ENCODE results near the gene IL1RAPL2.

Gene IL1RAPL2

DNA sequence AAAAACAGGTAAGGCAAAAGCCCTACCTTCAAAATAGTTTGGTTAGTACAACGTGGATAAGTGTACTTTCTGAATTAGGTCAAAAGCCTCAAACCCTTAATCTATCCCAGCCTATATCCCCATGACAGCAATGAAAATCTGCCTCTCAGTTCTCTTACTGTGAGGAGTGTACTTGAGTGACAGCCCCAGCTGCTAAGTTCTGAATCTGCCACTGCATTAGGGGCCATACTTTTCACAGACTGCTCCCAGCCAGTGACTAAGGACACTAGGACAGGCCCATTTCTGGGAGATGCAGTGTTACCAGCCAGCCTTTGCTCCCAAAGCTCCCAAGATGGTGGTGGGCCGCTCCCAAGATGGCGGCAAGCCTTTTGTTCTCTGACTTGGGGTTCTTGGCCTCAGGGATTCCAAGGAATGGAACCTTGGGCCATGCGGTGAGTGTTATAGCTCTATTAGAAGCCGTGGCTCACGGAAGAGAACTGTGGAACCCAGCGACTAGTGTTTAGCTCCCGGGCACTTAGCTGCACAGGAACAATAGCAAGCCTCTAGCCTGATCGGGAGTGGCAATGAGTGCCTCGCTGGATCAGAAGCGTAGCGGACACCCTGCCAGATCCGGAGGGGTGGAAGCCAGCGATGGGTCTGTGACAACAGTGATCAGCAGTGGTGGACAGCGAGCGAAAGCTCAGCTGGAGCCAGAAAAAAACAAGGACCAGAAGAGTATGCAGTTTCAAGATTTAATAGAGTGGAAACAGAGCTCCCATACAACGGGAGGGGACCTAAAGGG is 1080.8 kb downstream of the IL1RAPL2 start:
- no peak for TF ChIP-seq ZC3H10 (CRISPR knock-in tag; IDR thresholded peaks at IDR 0.05)
- no peak for TF ChIP-seq ESRRG (CRISPR knock-in tag; IDR thresholded peaks at IDR 0.05)
- no peak for TF ChIP-seq TOX (CRISPR knock-in tag; IDR thresholded peaks at IDR 0.05; ENCODE audit: borderline replicate concordance)
- no peak for TF ChIP-seq CSRNP3 (CRISPR knock-in tag; IDR thresholded peaks at IDR 0.05)
- TF ChIP-seq PATZ1 (CRISPR knock-in tag; IDR thresholded peaks at IDR 0.05; ENCODE audit: borderline replicate concordance) = no peak
- TF ChIP-seq ZNF8 (CRISPR knock-in tag; IDR thresholded peaks at IDR 0.05) = no peak
- ATAC-seq = no peak

DNA sequence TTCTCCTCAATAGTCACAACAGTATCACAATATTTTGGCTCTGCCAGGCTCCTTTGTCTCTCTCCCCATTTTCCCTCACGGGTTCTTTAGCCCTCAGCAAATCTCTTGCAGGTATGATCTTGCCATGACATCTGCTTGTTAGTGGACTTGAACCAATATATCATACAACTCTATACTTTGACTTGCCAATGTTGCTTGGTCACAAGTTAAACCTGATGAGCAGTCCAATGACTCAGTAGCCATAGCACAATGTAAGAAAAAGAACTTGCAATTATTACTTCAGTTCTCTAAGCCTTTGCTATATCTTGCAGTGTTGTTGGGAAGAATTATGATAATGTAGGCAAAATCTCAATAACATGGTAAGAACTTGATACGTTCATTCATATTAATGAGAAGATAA is 1081.8 kb downstream of the IL1RAPL2 start:
- TF ChIP-seq SNAI2 (CRISPR knock-in tag; IDR thresholded peaks at IDR 0.05) = no peak
- no peak for TF ChIP-seq CSRNP3 (CRISPR knock-in tag; IDR thresholded peaks at IDR 0.05)
- TF ChIP-seq ZC3H10 (CRISPR knock-in tag; IDR thresholded peaks at IDR 0.05) = no peak
- TF ChIP-seq ZFP3 (CRISPR knock-in tag; IDR thresholded peaks at IDR 0.05) = no peak
- no peak for TF ChIP-seq BACH2 (CRISPR knock-in tag; IDR thresholded peaks at IDR 0.05; ENCODE audit: borderline replicate concordance)
- TF ChIP-seq TOX (CRISPR knock-in tag; IDR thresholded peaks at IDR 0.05; ENCODE audit: borderline replicate concordance) = no peak
- TF ChIP-seq, protein P1, sequence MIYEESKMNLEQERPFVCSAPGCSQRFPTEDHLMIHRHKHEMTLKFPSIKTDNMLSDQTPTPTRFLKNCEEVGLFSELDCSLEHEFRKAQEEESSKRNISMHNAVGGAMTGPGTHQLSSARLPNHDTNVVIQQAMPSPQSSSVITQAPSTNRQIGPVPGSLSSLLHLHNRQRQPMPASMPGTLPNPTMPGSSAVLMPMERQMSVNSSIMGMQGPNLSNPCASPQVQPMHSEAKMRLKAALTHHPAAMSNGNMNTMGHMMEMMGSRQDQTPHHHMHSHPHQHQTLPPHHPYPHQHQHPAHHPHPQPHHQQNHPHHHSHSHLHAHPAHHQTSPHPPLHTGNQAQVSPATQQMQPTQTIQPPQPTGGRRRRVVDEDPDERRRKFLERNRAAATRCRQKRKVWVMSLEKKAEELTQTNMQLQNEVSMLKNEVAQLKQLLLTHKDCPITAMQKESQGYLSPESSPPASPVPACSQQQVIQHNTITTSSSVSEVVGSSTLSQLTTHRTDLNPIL (CRISPR knock-in tag; IDR thresholded peaks at IDR 0.05; ENCODE audit: low read depth) = no peak
- no peak for TF ChIP-seq TCF4 (CRISPR knock-in tag; IDR thresholded peaks at IDR 0.05; ENCODE audit: borderline replicate concordance)
- TF ChIP-seq PPARA (CRISPR knock-in tag; IDR thresholded peaks at IDR 0.05; ENCODE audit: borderline replicate concordance) = no peak
- no peak for ATAC-seq

DNA sequence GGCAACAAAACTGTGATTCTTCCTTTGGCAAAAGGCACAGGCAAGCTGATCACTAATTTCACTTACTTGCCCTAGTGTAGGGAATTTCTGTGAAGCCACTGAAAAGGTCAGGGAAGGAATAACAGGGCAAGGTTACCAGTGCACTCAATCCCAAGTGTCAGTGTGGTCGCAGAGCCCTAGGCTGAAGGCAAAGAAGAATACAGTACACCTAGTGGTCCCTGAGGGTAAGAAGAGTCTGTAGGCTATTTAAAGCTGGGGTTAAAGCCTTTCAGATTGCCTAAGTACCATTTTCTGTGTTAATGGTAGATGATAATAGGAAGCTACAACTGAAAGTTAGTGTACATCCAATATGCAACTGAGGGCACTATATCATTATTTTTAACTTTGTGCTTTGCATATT is 1082.7 kb downstream of the IL1RAPL2 start:
- ATAC-seq = no peak
- no peak for TF ChIP-seq ZC3H10 (CRISPR knock-in tag; IDR thresholded peaks at IDR 0.05)
- no peak for TF ChIP-seq PATZ1 (CRISPR knock-in tag; IDR thresholded peaks at IDR 0.05; ENCODE audit: borderline replicate concordance)
- no peak for TF ChIP-seq ISL1 (CRISPR knock-in tag; IDR thresholded peaks at IDR 0.05)
- TF ChIP-seq ZNF8 (CRISPR knock-in tag; IDR thresholded peaks at IDR 0.05) = no peak
- no peak for TF ChIP-seq TOX (CRISPR knock-in tag; IDR thresholded peaks at IDR 0.05; ENCODE audit: borderline replicate concordance)

DNA sequence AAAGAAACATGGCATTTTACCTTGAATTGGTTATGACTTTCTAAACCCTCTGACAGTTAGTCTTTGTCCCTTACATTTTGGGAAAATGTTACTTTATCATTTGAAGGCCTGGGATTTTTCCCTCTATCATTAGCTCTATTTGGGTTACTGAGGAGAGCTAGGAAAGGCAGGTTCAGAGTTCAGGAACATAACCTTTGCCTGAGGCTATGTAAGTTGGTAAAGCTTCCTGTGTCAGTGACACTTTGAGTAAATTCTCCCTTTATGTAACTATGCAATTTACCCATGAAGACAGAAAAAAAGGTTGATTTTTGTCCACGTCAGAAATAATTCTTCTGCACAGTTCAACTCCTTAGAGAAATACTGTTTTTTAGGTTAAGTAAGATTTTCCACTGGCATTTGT is 1084.6 kb downstream of the IL1RAPL2 start:
- TF ChIP-seq ZC3H10 (CRISPR knock-in tag; IDR thresholded peaks at IDR 0.05) (no peak), GLIS3 (CRISPR knock-in tag; IDR thresholded peaks at IDR 0.05) (no peak), ESRRG (CRISPR knock-in tag; IDR thresholded peaks at IDR 0.05) (no peak), OSR1 (CRISPR knock-in tag; IDR thresholded peaks at IDR 0.05) (no peak), ARNTL (CRISPR knock-in tag; IDR thresholded peaks at IDR 0.05; ENCODE audit: borderline replicate concordance, low read depth) (no peak), ISL1 (CRISPR knock-in tag; IDR thresholded peaks at IDR 0.05) (no peak), BACH2 (CRISPR knock-in tag; IDR thresholded peaks at IDR 0.05; ENCODE audit: borderline replicate concordance) (no peak), ZNF565 (CRISPR knock-in tag; conservative IDR thresholded peaks at IDR 0.05; ENCODE audit: low read depth) (no peak), ZNF70 (CRISPR knock-in tag; IDR thresholded peaks at IDR 0.05) (no peak)
- TF ChIP-seq, protein P2, sequence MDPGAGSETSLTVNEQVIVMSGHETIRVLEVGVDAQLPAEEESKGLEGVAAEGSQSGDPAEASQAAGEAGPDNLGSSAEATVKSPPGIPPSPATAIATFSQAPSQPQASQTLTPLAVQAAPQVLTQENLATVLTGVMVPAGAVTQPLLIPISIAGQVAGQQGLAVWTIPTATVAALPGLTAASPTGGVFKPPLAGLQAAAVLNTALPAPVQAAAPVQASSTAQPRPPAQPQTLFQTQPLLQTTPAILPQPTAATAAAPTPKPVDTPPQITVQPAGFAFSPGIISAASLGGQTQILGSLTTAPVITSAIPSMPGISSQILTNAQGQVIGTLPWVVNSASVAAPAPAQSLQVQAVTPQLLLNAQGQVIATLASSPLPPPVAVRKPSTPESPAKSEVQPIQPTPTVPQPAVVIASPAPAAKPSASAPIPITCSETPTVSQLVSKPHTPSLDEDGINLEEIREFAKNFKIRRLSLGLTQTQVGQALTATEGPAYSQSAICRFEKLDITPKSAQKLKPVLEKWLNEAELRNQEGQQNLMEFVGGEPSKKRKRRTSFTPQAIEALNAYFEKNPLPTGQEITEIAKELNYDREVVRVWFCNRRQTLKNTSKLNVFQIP (CRISPR knock-in tag; IDR thresholded peaks at IDR 0.05; ENCODE audit: borderline replicate concordance, low read depth) = no peak
- TF ChIP-seq, protein P1 (CRISPR knock-in tag; IDR thresholded peaks at IDR 0.05; ENCODE audit: low read depth) = no peak
- no peak for ATAC-seq
